ENCODE measurements around the gene ZNF438. TPM values are rescaled to one million over a fixed set of nuclear protein-coding genes. Genes with fewer than 3 reads are reported as not detected.
A peak's percentile ranks its signal among the peaks of the same experiment; 100 is the strongest.

ZNF438 gene
- total and polyA plus RNA-seq, 2 donors (not counting 1 experiment from before 2014, with no cell fraction given): 4.7 to 6.6 TPM

DNA sequence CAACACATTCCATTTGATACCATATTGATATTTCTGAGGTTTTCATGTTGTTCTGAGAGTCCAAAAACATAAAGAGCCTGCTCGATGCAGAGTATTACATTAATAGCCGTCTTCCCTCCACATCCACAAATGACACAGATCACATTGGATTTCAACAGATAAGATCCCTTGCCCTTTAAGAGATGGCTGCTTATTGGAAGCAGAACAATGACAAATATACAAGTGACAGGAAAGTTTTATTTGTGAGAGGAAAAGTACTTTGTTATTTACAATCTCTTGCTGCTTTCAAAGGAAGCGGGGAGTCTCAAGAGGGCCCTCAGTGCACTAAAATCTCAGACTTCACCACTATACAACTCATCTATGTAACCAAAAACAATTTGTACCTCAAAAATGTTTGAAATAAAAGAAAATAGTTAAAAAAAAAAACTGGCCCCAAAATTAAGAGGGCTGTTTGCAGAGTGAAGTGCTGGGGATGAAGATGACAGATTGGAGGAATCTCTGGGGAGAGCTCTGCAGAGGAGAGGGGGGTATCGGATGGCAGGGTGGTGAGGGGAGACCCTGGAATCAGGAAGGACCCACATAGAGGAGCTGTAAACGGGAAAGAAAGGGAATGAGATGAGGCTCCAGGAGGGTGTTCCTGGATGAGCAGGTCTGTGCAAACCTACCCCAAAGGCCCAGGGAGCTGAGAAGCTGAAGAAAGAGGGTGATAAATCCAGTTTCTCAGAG lies 42.5 kb upstream of the ZNF438 start:
- TF ChIP-seq CTCF (conservative IDR thresholded peaks at IDR 0.05 in 1 of 2, IDR thresholded peaks at IDR 0.05 in 1 of 2; ENCODE audit: low read depth in 1 of 2, low read length in 2 of 2) (no peak), EZH2 (IDR thresholded peaks at IDR 0.05; ENCODE audit: low read length, missing control alignments) (no peak)
- Histone ChIP-seq H3K36me3 (ENCODE audit: control insufficient read depth, insufficient read depth, low read length) (no peaks in the 10 kb centered on the region), H3K4me2 (ENCODE audit: extremely low read depth, insufficient read depth, low read length) (no peak overlapping the region), H3K9ac (ENCODE audit: insufficient read depth, low read length) (no peak overlapping the region), H4K20me1 (ENCODE audit: control insufficient read depth, extremely low read depth, insufficient read depth, low read length) (no peaks in the 10 kb centered on the region), H3K4me3 (replicated peaks in 1 of 4; ENCODE audit: control extremely low read depth in 1 of 4, insufficient read depth in 1 of 4, low read depth in 3 of 4, low read length in 4 of 4) (no peak overlapping the region), H3K9me3 (ENCODE audit: control insufficient read depth, insufficient read depth, low read depth, low read length) (no peaks in the 10 kb centered on the region), H3K4me1 (ENCODE audit: control insufficient read depth, extremely low read depth, insufficient read depth, low read length) (peaks cover 3% of the 10 kb centered on the region), H3K79me2 (ENCODE audit: control insufficient read depth, insufficient read depth, low read length) (no peaks in the 10 kb centered on the region), H2AFZ (ENCODE audit: low read length) (no peak overlapping the region), H3K27ac (ENCODE audit: insufficient read depth, low read length) (no peak overlapping the region), H3K27me3 (ENCODE audit: control insufficient read depth, insufficient read depth, low read length) (no peaks in the 10 kb centered on the region)
- no peak for DNase-seq (ENCODE audit: low read depth in 2 of 2)

DNA sequence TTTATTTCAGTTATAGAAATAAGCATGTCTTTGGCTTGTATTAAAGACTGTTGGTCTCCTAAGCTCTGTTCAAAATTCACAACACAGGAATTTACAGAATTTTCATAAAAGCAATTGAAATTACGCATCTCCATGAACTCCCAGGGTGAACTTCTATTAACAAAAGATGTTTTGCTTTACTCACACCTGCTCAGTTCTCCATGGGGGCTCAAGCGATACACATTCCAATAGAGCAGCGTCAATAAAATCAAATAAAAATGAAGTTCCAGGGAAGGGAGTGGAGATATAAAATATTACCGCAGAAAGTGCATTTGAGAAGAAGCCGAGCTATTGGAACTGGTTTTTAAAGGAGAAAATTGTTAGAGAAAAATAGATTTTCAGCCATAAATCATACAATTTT lies 41.5 kb upstream of the ZNF438 start:
- H2AFZ ChIP-seq (ENCODE audit: low read length): no peak overlapping the region
- no peak overlapping the region for H3K4me2 ChIP-seq (ENCODE audit: extremely low read depth, insufficient read depth, low read length)
- H3K9me3 ChIP-seq (ENCODE audit: control insufficient read depth, insufficient read depth, low read depth, low read length): no peaks in the 10 kb centered on the region
- H3K9ac ChIP-seq (ENCODE audit: insufficient read depth, low read length): no peak overlapping the region
- DNase-seq (ENCODE audit: low read depth in 2 of 2): no peak
- no peaks in the 10 kb centered on the region for H3K27me3 ChIP-seq (ENCODE audit: control insufficient read depth, insufficient read depth, low read length)
- TF ChIP-seq CTCF (conservative IDR thresholded peaks at IDR 0.05 in 1 of 2, IDR thresholded peaks at IDR 0.05 in 1 of 2; ENCODE audit: low read depth in 1 of 2, low read length in 2 of 2): no peak
- no peak for TF ChIP-seq EZH2 (IDR thresholded peaks at IDR 0.05; ENCODE audit: low read length, missing control alignments)
- H3K4me1 ChIP-seq (ENCODE audit: control insufficient read depth, extremely low read depth, insufficient read depth, low read length): peaks cover 3% of the 10 kb centered on the region
- H3K79me2 ChIP-seq (ENCODE audit: control insufficient read depth, insufficient read depth, low read length): no peaks in the 10 kb centered on the region
- no peaks in the 10 kb centered on the region for H4K20me1 ChIP-seq (ENCODE audit: control insufficient read depth, extremely low read depth, insufficient read depth, low read length)
- H3K4me3 ChIP-seq (replicated peaks in 1 of 4; ENCODE audit: control extremely low read depth in 1 of 4, insufficient read depth in 1 of 4, low read depth in 3 of 4, low read length in 4 of 4): no peak overlapping the region
- no peak overlapping the region for H3K27ac ChIP-seq (ENCODE audit: insufficient read depth, low read length)
- H3K36me3 ChIP-seq (ENCODE audit: control insufficient read depth, insufficient read depth, low read length): no peaks in the 10 kb centered on the region

DNA sequence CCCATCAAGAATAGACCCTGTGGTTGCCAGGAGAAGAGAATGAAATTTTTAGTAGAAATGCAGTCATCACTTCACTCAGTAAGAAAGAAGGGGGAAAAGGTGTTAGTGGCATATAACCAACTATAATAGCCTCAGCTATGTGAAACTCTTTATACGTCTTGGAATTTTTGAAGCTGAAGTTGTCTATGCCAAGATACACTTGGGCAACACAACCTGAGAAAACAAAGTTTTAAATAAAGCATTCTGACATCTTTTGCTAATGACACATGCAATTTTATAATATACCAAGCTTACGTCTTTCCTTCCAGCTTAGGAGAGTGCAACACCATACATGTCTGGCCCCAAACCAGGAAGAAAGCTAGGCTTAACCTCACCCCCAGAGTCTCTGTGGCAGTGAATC lies 40.8 kb upstream of the ZNF438 start:
- Histone ChIP-seq H3K4me2 (ENCODE audit: extremely low read depth, insufficient read depth, low read length) (no peak overlapping the region), H3K9ac (ENCODE audit: insufficient read depth, low read length) (no peak overlapping the region), H3K27ac (ENCODE audit: insufficient read depth, low read length) (no peak overlapping the region), H2AFZ (ENCODE audit: low read length) (no peak overlapping the region), H3K4me3 (replicated peaks in 1 of 4; ENCODE audit: control extremely low read depth in 1 of 4, insufficient read depth in 1 of 4, low read depth in 3 of 4, low read length in 4 of 4) (no peak overlapping the region), H4K20me1 (ENCODE audit: control insufficient read depth, extremely low read depth, insufficient read depth, low read length) (no peaks in the 10 kb centered on the region), H3K79me2 (ENCODE audit: control insufficient read depth, insufficient read depth, low read length) (no peaks in the 10 kb centered on the region), H3K36me3 (ENCODE audit: control insufficient read depth, insufficient read depth, low read length) (no peaks in the 10 kb centered on the region), H3K4me1 (ENCODE audit: control insufficient read depth, extremely low read depth, insufficient read depth, low read length) (peaks cover 3% of the 10 kb centered on the region), H3K27me3 (ENCODE audit: control insufficient read depth, insufficient read depth, low read length) (no peaks in the 10 kb centered on the region), H3K9me3 (ENCODE audit: control insufficient read depth, insufficient read depth, low read depth, low read length) (no peaks in the 10 kb centered on the region)
- TF ChIP-seq CTCF (conservative IDR thresholded peaks at IDR 0.05 in 1 of 2, IDR thresholded peaks at IDR 0.05 in 1 of 2; ENCODE audit: low read depth in 1 of 2, low read length in 2 of 2): no peak
- no peak for TF ChIP-seq EZH2 (IDR thresholded peaks at IDR 0.05; ENCODE audit: low read length, missing control alignments)
- peak in 1 of 2 donors; percentile 86 for DNase-seq (ENCODE audit: low read depth in 2 of 2)
